Adipose tissue (tissue), 3 donors: ENCODE results near the gene PLEKHA8. TPM values are rescaled to one million over a fixed set of nuclear protein-coding genes. Genes with fewer than 3 reads are reported as not detected.

ENCODE experiments used
- H3K27ac ChIP-seq: one replicate; pipeline ENCODE4 v1.5.1; 2013; ENCODE audit warnings: low read depth, low read length
- WGBS, 3 donors: extraction: QIAGEN DNeasy Blood & Tissue Kit; methylation state at CpG; one replicate each; pipeline ENCODE4 v1.1.7; 2013; 5-methylcytosine and 5-hydroxymethylcytosine counted together
- polyA plus RNA-seq, 3 donors: library from polyadenylated mRNA; stranded (reverse); fragments of 200-250 nt; gene quantifications; one replicate each; pipeline ENCODE4 v1.2.3, GENCODE V29; 2013
- donor health status: healthy with polysubstance abuse.
- donor health status: Bipolar disorder and iron deficiency.
- donor health status: healthy.

Gene PLEKHA8
- polyA plus RNA-seq, 3 donors: 2.1 to 3.5 (median 3.0) TPM

DNA sequence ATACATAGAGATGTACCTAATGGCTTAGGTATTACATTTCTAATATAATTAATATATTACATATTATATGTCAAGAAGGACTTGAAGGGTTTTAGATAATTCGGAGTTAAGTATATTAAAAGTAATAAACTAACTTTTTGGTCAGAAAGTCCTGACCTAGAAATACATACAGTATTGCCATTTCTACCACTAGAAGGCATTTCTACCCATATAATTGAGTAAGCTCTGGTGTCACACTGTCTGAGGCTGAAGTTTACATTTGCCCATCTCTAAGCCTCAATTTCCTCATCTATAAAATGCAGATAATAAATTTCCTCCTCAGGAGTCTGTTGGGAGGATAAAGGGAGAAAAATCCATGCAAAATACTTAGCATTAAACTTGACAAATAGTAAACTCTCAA, 8.8 kb upstream of the PLEKHA8 start:
- no peak overlapping the region for H3K27ac ChIP-seq
- WGBS, 3 donors: 66 to 95% (median 87%) methylated on average over 1 of the region's 1 CpG

DNA sequence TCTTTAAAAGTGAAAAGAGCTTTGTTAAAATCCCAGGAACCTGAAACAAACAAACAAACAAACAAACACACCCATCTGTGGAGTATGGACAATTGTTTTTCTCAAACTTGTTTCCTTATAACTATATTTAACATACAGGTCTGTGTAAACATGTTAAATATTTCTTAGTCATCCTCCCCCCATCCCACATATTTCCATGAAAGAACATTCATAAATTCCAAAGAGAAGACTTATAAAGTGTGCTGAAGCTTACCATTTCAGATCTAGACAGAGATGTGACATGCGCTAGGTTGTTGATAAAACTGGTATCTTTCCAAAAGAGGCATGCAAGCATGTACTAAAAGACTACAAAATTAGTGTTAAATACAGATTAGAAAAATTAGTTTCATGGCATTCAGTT, 8.3 kb upstream of the PLEKHA8 start:
- H3K27ac ChIP-seq: no peak overlapping the region
- 87 to 98% (median 98%) methylated on average over 1 of the region's 1 CpG for WGBS, 3 donors

DNA sequence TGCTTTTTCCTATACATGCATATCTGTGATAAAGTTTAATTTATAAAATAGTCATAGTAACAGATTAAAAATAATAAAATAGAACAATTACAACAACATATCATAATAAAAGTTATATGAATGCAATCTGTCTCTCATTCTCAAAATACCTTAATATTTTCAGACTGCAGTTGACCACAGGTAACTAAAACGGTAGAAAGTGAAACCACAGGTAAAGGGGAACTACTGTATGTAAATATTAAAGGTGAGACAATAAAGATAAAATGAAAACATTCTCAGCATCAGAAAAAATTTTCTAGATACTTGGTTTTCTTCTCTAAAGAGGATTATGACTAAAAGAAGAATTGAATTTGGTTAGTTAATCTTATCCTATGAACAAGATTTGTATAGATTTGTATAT, 7.7 kb upstream of the PLEKHA8 start:
- WGBS, 3 donors: 29 to 51% (median 48%) methylated on average over 1 of the region's 1 CpG
- H3K27ac ChIP-seq: no peak overlapping the region

DNA sequence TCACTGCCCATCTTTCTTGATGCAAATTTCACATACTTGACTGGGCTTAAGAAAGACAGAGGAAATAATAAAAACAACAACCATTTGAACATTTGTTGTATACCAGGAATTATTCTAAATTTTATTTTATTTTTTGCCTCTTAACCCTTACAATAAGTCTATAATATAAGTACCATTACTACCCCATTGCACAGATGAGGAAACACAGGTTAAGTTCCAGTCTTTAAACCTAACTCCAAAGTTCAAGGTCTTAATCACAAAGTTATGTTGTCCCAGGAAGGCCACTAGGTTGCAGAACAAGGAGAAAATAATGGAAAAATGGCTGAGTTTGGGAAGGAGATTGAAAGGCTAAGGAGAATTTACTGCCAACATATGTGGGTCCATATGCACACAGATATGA, 5.2 kb upstream of the PLEKHA8 start:
- no peak overlapping the region for H3K27ac ChIP-seq

DNA sequence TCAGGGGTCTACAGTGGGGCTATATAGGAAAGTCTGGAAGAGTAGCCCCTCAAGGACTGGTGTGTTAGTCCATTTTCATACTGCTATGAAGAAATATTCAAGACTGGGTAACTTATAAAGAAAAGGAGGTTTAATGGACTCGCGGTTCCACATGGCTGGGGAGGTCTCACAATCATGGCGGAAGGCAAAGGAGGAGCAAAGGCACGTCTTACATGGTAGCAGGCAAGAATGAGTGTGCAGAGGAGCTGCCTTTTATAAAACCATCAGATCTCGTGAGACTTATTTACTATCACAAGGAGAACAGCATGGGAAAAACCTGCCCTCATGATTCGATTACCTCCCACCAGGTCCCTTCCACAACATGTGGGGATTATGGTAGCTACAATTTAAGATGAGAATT, 4.7 kb upstream of the PLEKHA8 start:
- 96 to 97% (median 97%) methylated on average over 6 of the region's 6 CpGs for WGBS, 3 donors
- H3K27ac ChIP-seq: no peak overlapping the region

DNA sequence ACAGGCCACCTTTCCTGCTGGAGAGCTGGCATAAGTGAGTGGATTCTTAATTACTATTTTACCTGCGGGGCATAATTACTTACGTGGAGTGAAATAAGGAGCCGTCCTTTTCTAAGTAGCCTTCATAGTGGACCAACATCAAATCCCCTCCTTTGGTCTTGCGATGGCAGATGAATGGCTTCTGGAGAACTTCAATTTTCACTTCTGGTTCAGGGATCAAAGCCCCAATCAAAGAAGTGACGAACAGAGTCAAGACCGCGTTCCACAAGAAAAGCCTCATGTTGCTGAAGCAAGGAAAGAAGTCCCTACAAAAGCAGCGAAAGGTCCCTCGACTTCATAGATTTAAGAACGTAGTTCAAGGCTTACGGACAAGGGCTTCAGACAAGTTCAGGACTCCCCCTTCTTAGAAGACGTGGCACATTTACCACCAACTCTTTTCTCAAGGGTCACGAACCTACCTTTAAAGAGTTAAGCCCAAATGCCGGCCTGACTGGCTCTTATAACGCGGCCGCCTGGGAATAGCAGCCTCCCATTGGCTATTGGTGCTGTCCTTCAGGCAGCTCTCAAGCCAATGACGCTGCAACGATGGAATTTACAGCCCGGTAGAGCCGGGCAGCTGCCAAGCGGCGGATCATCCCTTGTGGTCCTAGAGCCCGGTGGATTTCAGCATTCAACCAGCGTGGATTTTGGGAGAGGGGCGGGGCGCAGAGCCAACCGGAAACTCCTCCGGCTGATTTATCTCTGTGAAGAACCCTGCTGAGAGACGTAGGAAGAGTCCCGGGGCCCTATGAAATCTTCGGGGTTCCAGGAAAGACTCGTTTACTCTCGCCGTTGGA, 1.8 kb upstream of the PLEKHA8 start, which contains the start of gene FKBP14:
Gene FKBP14 (minus strand): TSS at position 474 of the 836 bp plus-strand sequence. CDS start 194 bp downstream, at position 280.
- 0 to 1% (median 0%) methylated on average over 35 of the region's 35 CpGs for WGBS, 3 donors
- H3K27ac ChIP-seq: no peak within 1 kb of the TSS

DNA sequence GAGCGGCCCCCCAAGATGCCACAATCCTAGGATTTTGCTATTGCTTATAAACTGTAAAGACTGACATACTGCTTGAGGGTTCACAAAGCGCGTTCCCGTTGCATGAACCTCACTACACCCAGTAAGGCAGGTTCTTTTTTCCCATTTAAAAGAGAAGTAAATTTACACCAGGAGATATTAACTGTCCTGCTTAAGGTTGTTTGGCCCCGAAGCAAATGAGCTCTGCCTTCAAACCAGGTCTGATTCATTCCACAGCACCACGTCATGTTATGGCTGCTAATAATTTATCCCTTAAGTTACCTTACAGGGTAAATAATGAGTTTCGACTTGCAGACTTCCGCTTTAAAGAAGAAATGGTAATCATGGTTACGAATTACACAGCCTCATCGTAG, 1.2 kb upstream of the PLEKHA8 start:
- WGBS, 3 donors: 0 to 1% (median 1%) methylated on average over 10 of the region's 10 CpGs
- no peak overlapping the region for H3K27ac ChIP-seq

DNA sequence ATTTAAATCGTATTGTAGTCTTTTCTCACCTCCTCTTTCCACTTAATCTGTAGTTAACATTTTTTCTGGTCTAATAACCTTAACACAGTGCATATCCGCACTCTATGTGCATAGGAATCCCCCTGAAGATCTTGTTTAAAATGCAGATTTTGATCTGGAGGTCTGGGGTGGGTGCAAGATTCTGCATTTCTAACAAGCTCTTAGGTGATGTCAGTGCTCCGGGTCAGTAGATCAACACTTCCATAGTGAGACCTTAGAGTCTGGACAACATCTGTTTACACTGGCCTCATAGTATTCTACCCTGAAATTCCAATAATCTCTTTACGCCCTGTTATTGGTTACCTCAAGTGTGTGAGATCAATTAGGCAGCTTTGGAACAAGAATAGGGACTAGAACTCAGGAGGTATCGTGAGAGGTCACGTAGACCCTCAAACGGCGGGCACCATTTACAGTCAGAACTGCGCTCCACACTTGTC, 434 bp upstream of the PLEKHA8 start:
- 1 to 2% (median 2%) methylated on average over 9 of the region's 9 CpGs for WGBS, 3 donors

DNA sequence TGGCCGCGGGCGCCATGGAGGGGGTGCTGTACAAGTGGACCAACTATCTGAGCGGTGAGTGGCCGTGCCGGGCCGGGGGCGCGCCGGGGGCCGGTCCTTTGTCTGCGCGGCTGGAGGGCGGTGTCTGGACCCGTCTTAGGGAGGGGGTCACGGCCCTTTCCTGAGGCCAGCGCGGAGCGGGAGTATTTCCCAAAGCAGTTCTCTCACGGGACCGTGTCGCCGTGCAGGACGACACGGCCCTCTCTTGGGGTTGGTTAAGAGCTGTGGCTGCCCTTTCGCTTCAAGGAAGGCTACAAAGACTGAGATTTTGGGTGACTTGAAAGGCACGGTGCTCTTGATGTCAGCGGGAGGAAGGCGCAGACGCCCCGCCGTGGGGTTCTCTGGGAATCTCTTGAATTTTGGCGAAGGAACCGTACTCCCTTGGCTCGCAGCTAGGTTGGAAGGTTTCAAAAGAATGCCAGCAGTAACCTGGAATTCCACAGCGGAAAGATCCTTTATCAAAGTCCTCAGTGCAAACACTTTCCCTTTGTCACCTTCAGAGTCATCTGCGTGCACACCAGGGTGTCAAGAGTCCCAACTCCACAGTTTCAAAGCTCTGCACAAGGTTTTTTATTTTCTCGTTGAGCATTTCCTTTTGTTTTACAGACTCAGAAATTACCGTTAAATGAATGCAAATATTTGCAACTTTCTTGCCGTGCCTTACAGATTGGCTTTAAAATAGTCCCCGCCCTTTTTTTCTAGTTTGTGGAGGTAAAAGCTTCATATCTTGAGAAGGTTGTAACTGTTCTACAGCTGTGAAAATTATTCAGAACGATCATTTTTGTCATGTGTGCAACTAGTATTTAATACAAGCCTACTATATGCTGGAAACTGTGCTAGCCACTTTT, 780 bp downstream of the PLEKHA8 start:
- WGBS, 3 donors: 0% methylated on average over 39 to 42 of the region's 42 CpGs
- H3K27ac ChIP-seq: no peak overlapping the region

More for the DNA sequence above, 434 bp upstream of the PLEKHA8 start:
- no peak overlapping the region for H3K27ac ChIP-seq

DNA sequence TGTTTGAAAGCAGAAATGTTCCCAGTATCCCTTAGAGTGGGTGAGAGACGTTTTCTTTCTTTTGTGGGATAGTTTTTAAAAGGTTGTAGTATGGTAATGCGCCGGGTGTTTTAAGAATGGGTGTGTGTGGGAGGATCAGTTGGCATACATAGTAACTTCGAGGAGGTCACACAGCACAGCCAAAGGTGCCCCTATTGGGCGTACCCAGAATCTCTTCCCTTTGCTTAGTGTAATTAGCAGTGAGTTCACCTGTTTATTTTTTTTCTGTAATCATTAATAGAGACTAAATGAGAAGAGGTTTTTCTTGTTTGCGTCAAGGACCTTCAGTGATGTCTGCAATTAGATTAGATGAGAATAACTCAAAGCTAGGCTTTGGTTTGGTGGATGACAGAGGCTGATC, 1.5 kb downstream of the PLEKHA8 start:
- 14 to 39% (median 33%) methylated on average over 6 of the region's 6 CpGs for WGBS, 3 donors

DNA sequence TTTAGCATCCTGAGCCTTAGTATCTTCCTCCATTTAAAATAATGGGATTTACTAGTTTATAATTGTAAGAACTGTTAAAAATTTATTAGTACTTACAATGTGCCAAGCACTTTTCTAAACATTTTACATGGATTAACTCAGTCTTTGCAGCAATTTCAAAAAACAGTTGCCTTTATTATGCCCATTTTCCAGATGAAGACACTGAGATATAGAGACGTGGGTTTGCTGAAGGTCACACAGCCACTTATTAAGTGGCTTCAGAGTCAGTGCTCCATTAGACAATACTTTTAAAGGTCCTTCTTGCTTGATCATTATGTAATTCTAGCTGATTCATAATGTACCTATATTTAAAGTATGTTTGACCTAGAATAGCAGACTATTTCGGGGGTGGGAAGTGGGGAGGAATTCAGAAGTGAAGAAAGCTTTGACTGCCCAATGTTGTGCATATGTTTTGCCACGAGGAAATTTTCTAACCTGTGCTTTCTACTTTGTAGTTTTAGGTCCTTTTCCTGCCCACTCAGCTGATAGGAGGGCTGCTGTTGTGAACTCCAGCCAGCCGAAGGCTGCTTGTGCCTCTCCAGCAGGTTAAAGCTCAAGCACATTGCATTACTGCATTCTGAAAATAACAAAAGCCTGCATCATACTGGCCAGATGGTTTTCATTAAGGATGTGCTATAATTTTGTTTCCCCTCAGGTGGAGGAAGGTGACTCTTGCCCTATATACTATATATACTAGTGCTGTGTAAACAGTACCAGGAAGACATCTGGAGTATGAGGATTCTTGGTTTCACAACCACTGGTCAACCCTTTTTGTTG, 4.3 kb downstream of the PLEKHA8 start:
- 50 to 55% (median 54%) methylated on average over 4 of the region's 4 CpGs for WGBS, 3 donors
- H3K27ac ChIP-seq: no peak overlapping the region

More for the DNA sequence above, 1.5 kb downstream of the PLEKHA8 start:
- H3K27ac ChIP-seq: no peak overlapping the region

DNA sequence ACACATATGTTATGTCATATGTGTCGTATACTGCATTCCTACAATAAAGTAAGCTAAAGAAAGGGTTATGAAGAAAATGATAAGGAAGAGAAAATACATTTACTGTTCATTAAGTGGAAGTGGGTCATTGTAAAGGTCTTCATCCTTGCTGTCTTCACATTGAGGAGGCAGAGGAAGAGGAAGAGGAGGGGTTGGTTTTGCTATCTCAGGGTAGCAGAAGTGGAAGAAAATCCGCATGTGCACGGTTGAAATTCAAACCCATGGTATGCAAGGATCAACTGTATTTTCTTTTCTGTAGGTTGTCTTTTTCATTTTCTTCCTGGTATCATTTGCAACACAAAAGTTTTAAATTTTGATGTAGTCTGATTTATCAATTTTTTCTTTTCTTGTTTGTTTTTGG, 6.3 kb downstream of the PLEKHA8 start:
- H3K27ac ChIP-seq: no peak overlapping the region
- 75 to 88% (median 76%) methylated on average over 3 of the region's 3 CpGs for WGBS, 3 donors

DNA sequence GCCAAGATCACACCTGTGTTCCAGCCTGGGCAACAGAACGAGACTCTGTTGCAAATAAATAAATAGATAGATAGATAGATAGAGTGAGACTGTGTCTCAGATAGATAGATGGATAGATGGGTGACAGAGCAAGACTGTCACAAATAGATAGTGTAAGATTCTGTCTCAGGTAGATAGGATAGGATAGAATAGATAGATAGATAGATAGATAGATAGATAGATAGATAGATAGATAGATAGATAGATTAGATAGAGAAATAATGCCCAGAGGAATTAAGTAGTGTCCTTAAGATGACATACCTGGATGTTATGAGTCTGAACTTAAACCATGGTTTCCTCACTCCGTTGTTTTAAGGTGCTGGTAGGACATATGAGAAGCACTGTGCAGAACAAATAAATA, 8.0 kb downstream of the PLEKHA8 start:
- WGBS, 3 donors: 68 to 91% (median 87%) methylated on average over 2 of the region's 2 CpGs
- H3K27ac ChIP-seq: no peak overlapping the region

DNA sequence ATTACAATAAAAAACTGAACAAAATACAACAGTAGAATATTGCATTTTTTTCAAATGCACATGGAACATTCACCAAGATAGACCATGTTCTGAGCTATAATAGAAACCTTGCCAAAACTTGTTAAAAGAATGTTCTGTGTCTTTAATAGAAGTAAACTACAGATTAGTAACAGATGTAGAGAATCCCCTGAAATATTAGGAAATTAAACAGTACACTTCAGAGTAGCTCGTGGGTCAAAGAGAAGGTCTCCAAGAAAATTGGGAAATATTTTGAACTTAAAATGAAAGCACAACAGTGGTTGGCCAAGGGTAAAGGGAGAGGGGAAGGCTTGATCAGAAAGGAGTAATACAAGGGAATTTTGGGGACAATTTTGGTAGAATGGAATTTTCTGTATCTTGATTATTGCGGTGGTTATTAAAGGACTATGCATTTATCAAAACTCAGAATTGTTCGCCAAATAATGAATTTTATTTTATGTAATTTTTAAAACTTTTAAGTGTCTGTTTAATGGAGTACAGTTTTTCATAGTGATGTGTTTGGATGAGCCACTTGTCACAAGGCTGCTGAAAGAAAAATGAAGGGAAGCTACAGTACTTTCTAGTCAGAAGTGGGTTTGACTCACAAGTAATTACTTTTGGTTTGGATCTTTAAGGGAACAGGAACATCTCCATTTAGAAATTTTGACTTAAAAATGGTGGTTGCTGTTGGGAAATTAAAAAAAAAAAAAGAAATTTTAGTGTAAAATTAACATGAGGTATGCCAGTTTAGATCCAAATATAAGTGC, 10.2 kb downstream of the PLEKHA8 start:
- 67 to 88% (median 71%) methylated on average over 3 of the region's 3 CpGs for WGBS, 3 donors
- no peak overlapping the region for H3K27ac ChIP-seq

DNA sequence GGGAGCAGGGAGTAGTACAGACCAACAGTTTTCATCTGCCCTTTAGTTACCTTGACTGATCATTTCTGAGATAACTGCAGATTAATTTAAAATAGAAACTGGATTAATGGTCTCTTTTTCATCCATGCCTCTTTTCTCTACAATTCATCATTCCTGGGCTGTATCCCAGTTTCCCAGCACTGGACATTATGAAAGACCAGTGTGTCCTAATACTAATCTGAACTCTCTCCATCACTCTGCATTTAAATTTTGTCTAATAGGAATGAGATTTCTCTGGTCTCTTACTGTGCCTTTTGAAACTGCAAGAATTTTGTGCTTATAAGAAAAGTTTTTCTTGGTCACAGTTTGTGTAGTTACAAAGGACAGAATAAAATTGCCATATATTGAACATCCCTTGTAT, 12.7 kb downstream of the PLEKHA8 start:
- no peak overlapping the region for H3K27ac ChIP-seq

DNA sequence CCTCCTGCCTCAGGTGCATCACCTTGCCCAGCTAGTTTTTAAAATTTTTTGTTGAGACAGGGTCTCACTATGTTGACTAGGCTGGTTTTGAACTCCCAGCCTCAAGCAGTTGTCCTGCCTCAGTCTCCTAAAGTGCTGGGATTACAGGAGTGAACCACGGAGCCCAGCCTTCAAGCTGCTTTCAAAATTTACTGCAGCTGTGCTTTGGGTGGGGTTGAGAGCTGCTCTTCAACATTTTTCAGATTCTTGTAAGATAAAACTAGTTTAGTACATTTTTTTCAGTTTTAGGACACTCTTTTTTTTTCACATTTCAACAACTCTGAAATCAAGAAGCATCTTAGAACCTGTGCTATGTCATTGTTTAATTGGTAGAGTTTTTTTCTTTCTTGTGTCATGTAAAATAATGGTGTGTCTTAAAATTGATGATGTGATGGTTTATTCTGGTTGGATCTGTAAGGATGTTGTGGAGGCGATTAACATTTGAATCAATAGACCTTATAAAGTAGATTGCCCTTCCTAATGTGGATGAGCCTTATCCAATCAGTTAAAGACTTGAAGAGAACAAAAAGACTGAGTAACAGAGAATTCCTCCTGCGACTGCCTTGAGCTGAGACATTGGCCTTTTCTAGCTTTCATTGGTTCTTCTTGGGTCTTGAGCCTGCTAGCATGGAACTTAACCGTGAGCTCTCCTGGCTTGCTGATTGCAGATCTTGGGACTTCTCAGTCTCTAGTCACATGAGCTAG, 13.5 kb downstream of the PLEKHA8 start:
- WGBS, 3 donors: 91 to 97% (median 93%) methylated on average over 4 of the region's 4 CpGs
- H3K27ac ChIP-seq: no peak overlapping the region

DNA sequence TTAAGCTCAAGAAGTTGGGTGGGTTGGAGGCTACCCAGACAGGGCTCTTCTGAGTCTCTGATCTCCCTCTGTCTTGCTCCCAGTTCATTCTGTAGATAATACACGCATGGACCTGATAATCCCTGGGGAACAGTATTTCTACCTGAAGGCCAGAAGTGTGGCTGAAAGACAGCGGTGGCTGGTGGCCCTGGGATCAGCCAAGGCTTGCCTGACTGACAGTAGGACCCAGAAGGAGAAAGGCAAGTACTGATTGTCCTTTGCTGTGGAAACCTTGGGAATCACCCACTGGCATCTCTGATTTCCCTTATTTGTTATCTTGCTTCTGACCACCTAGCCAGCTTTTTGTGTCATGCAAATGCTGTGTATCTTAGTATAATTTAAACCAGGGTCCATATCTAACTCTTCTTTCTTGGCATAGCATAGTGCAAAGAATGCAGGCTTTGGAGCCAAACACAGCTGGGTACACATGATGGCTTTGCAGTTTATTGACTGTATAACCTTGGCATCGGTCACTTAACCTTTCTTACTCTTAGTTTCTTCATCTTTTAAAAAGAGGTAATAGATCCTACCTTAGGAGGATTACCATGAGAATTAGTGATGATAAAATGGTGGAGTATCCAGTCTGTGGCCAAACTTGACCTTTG, 18.0 kb downstream of the PLEKHA8 start:
- 38 to 96% (median 89%) methylated on average over 3 of the region's 3 CpGs for WGBS, 3 donors
- no peak overlapping the region for H3K27ac ChIP-seq
